GM18508 (cell line): Measurements from ENCODE around the gene CPSF6.
"Not testable (repeated sequence)": the region's sequence is repeated elsewhere in the genome, so short reads cannot be mapped to it uniquely, and the experiment has no call there.

Experiments
- ATAC-seq: cut with Tn5 transposase; IDR thresholded peaks from one replicate; pipeline ENCODE4 v1.9.1; 2021; ENCODE audit warnings: moderate number of reproducible peaks; ENCODE audit not compliant: insufficient read depth, unreplicated experiment

Gene CPSF6

GRCh38 chr12:69254046-69254445 is 14.7 kb downstream of the CPSF6 start:
- peak; percentile 61 for ATAC-seq

GRCh38 chr12:69254862-69255261 is 15.5 kb downstream of the CPSF6 start:
- no peak for ATAC-seq

GRCh38 chr12:69258655-69259054 is 19.3 kb downstream of the CPSF6 start:
- no peak for ATAC-seq

GRCh38 chr12:69262264-69262974 is 23.1 kb downstream of the CPSF6 start:
- no peak for ATAC-seq

GRCh38 chr12:69265205-69265604 is 25.8 kb downstream of the CPSF6 start:
- ATAC-seq: no peak

- ATAC-seq: not testable (repeated sequence)
Measured at GRCh38 chr12:69265633-69266032, 26.3 kb downstream of the CPSF6 start.

GRCh38 chr12:69266036-69266635 is 26.8 kb downstream of the CPSF6 start:
- no peak for ATAC-seq

- no peak for ATAC-seq
Measured at GRCh38 chr12:69269736-69270135, 30.4 kb downstream of the CPSF6 start.

GRCh38 chr12:69272511-69272910 is 33.1 kb downstream of the CPSF6 start:
- no peak for ATAC-seq

- ATAC-seq: no peak
Measured at GRCh38 chr12:69274861-69275260, 35.5 kb downstream of the CPSF6 start.

GRCh38 chr12:69275471-69275891 is 36.1 kb downstream of the CPSF6 start:
- ATAC-seq: no peak

- ATAC-seq: no peak
Measured at GRCh38 chr12:69278814-69279782, 39.7 kb downstream of the CPSF6 start.

GRCh38 chr12:69284131-69284530 is 44.8 kb downstream of the CPSF6 start:
- no peak for ATAC-seq

- ATAC-seq: no peak
Measured at GRCh38 chr12:69287556-69287955, 48.2 kb downstream of the CPSF6 start.

- peak; percentile 97 for ATAC-seq
Measured at GRCh38 chr12:69290545-69291277, 51.3 kb downstream of the CPSF6 start.

- ATAC-seq: no peak
Measured at GRCh38 chr12:69291278-69291593, 51.9 kb downstream of the CPSF6 start.

GRCh38 chr12:69298133-69298532 is 58.8 kb downstream of the CPSF6 start:
- no peak for ATAC-seq

- no peak for ATAC-seq
Measured at GRCh38 chr12:69298947-69299346, 59.6 kb downstream of the CPSF6 start.

- no peak for ATAC-seq
Measured at GRCh38 chr12:69304284-69304683, 64.9 kb downstream of the CPSF6 start.

- ATAC-seq: no peak
Measured at GRCh38 chr12:69309461-69309860, 70.1 kb downstream of the CPSF6 start.
